ENCODE results near the gene NEXMIF.
"Not testable (repeated sequence)": the region's sequence is repeated elsewhere in the genome, so short reads cannot be mapped to it uniquely, and the experiment has no call there.

NEXMIF gene

DNA sequence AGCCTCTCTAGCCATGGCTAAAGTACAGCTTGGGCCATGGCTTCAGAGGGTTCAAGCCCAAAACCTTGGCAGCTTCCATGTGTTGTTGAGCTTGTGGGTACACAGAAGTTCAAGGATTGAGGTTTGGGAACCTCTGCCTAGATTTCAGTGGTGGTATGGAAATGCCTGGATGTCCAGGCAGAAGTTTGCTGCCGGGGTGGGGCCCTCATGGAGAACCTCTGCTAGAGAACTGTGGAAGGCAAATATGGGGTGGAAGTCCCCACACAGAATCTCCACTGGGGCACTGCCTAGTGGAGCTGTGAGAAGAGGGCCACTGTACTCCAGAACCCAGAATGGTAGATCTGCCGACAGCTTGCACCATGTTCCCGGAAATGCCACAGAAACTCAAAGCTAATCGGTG is 59.5 kb downstream of the NEXMIF start:
- TF ChIP-seq, protein P1, sequence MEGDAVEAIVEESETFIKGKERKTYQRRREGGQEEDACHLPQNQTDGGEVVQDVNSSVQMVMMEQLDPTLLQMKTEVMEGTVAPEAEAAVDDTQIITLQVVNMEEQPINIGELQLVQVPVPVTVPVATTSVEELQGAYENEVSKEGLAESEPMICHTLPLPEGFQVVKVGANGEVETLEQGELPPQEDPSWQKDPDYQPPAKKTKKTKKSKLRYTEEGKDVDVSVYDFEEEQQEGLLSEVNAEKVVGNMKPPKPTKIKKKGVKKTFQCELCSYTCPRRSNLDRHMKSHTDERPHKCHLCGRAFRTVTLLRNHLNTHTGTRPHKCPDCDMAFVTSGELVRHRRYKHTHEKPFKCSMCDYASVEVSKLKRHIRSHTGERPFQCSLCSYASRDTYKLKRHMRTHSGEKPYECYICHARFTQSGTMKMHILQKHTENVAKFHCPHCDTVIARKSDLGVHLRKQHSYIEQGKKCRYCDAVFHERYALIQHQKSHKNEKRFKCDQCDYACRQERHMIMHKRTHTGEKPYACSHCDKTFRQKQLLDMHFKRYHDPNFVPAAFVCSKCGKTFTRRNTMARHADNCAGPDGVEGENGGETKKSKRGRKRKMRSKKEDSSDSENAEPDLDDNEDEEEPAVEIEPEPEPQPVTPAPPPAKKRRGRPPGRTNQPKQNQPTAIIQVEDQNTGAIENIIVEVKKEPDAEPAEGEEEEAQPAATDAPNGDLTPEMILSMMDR (IDR thresholded peaks at IDR 0.05; ENCODE audit: insufficient read depth, low read depth, low read length, missing control alignments), result no peak
- no peak overlapping the region for H3K4me3 ChIP-seq (ENCODE audit: low read depth, low read length)
- DNase-seq (ENCODE audit: low read depth), result no peak

DNA sequence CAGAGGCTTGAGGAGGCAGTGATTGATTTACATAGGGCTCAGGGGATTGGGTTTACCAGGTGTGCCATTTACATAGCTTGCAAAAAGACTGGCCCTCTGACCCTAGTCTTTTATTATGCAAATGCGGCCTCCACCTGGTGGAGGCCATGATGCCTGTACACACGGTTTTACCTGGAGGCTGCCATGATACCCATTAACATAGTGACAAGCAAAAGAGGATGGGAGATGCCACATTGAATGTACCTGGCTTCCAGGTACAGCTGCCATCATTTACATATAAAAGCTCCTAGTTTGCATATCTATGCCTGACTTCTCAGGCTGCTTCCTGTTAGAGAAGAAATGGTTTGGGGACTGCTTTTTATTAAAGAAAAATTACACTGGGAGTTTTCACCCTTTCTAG is 72.0 kb downstream of the NEXMIF start:
- no peak for DNase-seq (ENCODE audit: low read depth)
- H3K4me3 ChIP-seq (ENCODE audit: low read depth, low read length), result no peak overlapping the region
- TF ChIP-seq, protein P1 (IDR thresholded peaks at IDR 0.05; ENCODE audit: insufficient read depth, low read depth, low read length, missing control alignments), result no peak

DNA sequence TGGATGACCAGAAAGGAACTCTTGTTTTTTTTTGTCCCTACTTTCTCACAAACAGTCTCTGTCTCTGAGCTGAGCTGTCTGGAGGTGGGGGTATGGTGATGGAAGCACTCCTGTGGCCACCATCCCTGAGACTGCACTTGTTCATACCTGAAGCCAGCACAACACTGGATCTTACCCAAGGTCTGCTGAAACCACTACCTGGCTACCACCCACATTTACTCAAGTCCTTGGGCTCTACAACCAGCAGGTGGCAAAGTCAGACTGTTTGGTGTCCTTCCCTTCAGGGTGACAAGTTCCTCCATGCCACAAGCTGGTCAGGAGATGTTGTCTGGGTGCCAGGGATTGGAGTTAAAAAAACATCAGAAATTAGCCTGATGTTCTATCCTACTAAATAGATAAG is 89.7 kb downstream of the NEXMIF start:
- H3K4me3 ChIP-seq (ENCODE audit: low read depth, low read length), result no peak overlapping the region
- DNase-seq (ENCODE audit: low read depth), result peak; percentile 61
- TF ChIP-seq, protein P1 (IDR thresholded peaks at IDR 0.05; ENCODE audit: insufficient read depth, low read depth, low read length, missing control alignments), result peak; percentile 8

DNA sequence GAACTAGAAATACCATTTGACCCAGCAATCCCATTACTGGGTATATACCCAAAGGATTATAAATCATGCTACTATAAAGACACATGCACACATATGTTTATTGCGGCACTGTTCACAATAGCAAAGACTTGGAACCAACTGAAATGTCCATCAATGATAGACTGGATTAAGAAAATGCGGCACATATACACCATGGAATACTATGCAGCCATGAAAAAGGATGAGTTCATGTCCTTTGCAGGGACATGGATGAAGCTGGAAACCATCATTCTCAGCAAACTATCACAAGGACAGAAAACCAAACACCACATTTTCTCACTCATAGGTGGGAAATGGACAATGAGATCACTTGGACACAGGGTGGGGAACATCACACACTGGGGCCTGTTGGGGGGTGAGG is 105.5 kb downstream of the NEXMIF start:
- not testable (repeated sequence) for DNase-seq (ENCODE audit: low read depth); H3K4me3 ChIP-seq (ENCODE audit: low read depth, low read length)

DNA sequence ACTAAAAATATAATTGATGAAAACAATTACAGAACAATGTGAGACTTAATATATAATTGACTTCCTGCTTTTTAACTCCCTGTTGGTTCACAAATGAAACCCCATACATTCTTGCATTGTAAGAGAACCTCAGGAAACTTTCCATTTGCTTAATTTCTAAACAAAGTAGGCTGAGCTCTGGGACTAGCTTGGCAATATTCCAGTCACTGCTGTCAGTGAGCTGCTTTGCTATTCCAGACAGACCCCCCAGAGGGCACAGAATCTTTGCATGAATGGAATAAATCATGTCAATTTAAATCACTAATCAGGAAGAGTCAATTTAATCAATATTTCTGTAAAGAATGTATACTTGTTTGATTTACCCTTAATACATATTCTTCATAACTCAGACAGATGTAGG is 110.6 kb downstream of the NEXMIF start:
- DNase-seq (ENCODE audit: low read depth), result no peak
- TF ChIP-seq, protein P1 (IDR thresholded peaks at IDR 0.05; ENCODE audit: insufficient read depth, low read depth, low read length, missing control alignments), result no peak
- no peak overlapping the region for H3K4me3 ChIP-seq (ENCODE audit: low read depth, low read length)

DNA sequence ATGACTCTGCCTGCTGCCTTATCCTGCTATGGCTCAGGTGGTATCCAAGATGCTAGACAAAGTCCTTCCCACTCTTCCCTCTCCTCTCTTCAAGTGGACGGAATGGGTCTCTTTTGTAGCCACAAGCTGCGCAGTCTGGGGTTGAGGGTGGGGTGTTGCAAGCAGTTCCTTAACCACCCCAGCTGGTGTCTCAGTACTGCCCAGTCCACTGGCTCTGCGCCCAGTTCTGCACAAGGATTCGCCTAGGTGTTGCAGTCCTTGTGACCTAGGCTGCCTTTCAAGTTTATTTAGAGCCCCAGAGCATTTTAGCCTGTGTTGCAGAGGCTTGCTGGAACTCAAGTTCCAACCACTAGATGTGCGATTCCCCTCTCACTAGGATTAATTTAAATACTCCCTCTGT is 120.7 kb downstream of the NEXMIF start:
- no peak for DNase-seq (ENCODE audit: low read depth)
- H3K4me3 ChIP-seq (ENCODE audit: low read depth, low read length), result no peak overlapping the region
- TF ChIP-seq, protein P1 (IDR thresholded peaks at IDR 0.05; ENCODE audit: insufficient read depth, low read depth, low read length, missing control alignments), result no peak

DNA sequence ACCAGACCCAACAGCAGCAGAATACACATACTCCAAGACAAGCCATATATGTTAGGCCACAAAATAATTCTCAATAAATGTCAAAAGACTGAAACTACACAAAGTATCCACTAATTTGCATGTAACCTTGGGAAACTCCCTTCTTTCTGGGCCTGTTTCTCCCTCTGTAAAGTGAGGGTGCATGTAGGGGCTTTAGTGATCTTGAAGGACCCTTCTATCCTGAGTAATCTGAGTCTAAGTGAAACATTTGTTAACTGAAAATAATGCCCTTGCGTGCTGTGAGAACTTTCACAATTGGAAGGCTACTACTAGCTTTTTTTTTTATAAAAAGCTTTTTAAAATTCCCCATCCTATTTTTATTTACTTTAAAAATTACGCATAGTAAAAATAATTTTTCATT is 125.2 kb downstream of the NEXMIF start:
- peak; percentile 70 for DNase-seq (ENCODE audit: low read depth)
- TF ChIP-seq, protein P1 (IDR thresholded peaks at IDR 0.05; ENCODE audit: insufficient read depth, low read depth, low read length, missing control alignments), result no peak
- H3K4me3 ChIP-seq (ENCODE audit: low read depth, low read length), result no peak overlapping the region
